HAP-1 (cell line): ENCODE data around the gene C11orf65.
"Not testable (repeated sequence)": the region's sequence is repeated elsewhere in the genome, so short reads cannot be mapped to it uniquely, and the experiment has no call there.

Source experiments
- DNase-seq, 2 experiments: peaks; one replicate each; pipeline ENCODE4 v3.0.0-alpha.2; 2016 to 2020; ENCODE audit warnings: low spot score in 2 of 2
- H3K27me3 ChIP-seq: fragments of 250-450 bp; sonication (Bioruptor Pico); 2 replicates; pipeline ENCODE4 v1.5.1; 2020; ENCODE audit warnings: low read depth, mild to moderate bottlenecking, moderate library complexity
- H3K36me3 ChIP-seq: fragments of 250-450 bp; sonication (Bioruptor Pico); replicated peaks from 2 replicates; pipeline ENCODE4 v1.5.1; 2020; ENCODE audit warnings: mild to moderate bottlenecking
- H3K4me1 ChIP-seq: fragments of 250-450 bp; sonication (Bioruptor Pico); 2 replicates; pipeline ENCODE4 v1.5.1; 2020; ENCODE audit warnings: mild to moderate bottlenecking
- H3K4me3 ChIP-seq: fragments of 250-450 bp; sonication (Bioruptor Pico); 2 replicates; pipeline ENCODE4 v1.5.1; 2020; ENCODE audit warnings: mild to moderate bottlenecking, moderate library complexity
- H3K9me3 ChIP-seq: fragments of 250-450 bp; sonication (Bioruptor Pico); 2 replicates; pipeline ENCODE4 v1.5.1; 2020; ENCODE audit warnings: mild to moderate bottlenecking, moderate library complexity
- in situ Hi-C: fragments of 300-500 bp; cut with MboI; formaldehyde crosslinking; loops from 3 replicates; pipeline ENCODE4 v1.14.3; 2020; ENCODE audit warnings: low sequenced_read_pairs, inconsistent platforms, mixed read lengths

The C11orf65 gene

GRCh38 chr11:108388576-108388975 lies 78.8 kb downstream of the C11orf65 start:
- Histone ChIP-seq H3K4me3 (no peak overlapping the region), H3K9me3 (no peaks in the 10 kb centered on the region), H3K27me3 (no peaks in the 10 kb centered on the region), H3K36me3 (no peaks in the 10 kb centered on the region), H3K4me1 (no peaks in the 10 kb centered on the region)
- in situ Hi-C loops = no loop called here
- no peak for DNase-seq

DNA sequence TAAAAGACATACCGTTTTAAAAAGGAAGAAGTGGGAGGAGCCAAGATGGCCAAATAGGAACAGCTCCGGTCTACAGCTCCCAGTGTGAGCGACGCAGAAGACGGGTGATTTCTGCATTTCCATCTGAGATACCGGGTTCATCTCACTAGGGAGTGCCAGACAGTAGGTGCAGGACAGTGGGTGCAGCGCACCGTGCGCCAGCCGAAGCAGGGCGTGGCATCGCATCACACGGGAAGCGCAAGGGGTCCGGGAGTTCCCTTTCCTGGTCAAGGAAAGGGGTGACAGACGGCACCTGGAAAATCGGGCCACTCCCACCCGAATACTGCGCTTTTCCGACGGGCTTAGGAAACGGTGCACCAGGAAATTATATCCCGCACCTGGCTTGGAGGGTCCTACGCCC lies 93.8 kb downstream of the C11orf65 start:
- H3K27me3 ChIP-seq, H3K9me3 ChIP-seq, in situ Hi-C loops, H3K36me3 ChIP-seq, DNase-seq, H3K4me3 ChIP-seq, H3K4me1 ChIP-seq: not testable (repeated sequence)

- no peaks in the 10 kb centered on the region for H3K4me1 ChIP-seq
- H3K36me3 ChIP-seq = 0 out of 2 replicates have a peak, but pooled peaks cover 6% of the 10 kb centered on the region
- in situ Hi-C loops = no loop called here
- no peaks in the 10 kb centered on the region for H3K9me3 ChIP-seq
- H3K27me3 ChIP-seq = no peaks in the 10 kb centered on the region; the same call in 1 of the 2 replicates
- DNase-seq = no peak
- no peak overlapping the region for H3K4me3 ChIP-seq
Measured at GRCh38 chr11:108370990-108371389, 96.3 kb downstream of the C11orf65 start.

DNA sequence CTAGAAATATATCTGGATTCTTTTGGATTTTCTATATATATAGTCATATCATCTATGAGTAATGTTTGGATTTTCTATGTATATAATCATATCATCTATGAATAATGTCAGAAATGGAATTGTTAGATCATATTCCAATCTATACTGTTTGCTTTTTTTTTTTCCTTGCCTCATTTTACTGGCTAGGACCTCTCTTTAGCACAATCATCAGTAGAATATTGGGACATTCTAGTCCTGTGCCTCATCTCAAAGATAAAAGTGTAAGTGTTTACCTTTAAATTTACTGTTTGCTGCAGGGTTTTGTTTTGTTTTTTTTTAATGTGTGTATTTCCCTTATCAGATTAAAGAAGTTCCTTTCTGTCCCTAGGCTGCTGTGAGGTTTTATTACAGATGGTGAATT lies 97.0 kb downstream of the C11orf65 start:
- Histone ChIP-seq H3K27me3 (no peaks in the 10 kb centered on the region; the same call in 1 of the 2 replicates), H3K9me3 (no peaks in the 10 kb centered on the region), H3K4me3 (no peak overlapping the region), H3K4me1 (no peaks in the 10 kb centered on the region), H3K36me3 (0 out of 2 replicates have a peak, but pooled peaks cover 6% of the 10 kb centered on the region)
- DNase-seq = no peak
- in situ Hi-C loops = no loop called here

GRCh38 chr11:108369064-108369463 lies 98.3 kb downstream of the C11orf65 start:
- Histone ChIP-seq H3K27me3 (no peaks in the 10 kb centered on the region; the same call in 1 of the 2 replicates), H3K36me3 (0 out of 2 replicates have a peak, but pooled peaks cover 6% of the 10 kb centered on the region), H3K4me1 (no peaks in the 10 kb centered on the region), H3K4me3 (no peak overlapping the region), H3K9me3 (no peaks in the 10 kb centered on the region)
- in situ Hi-C loops = no loop called here
- no peak for DNase-seq

GRCh38 chr11:108368134-108368533 lies 99.2 kb downstream of the C11orf65 start:
- Histone ChIP-seq H3K4me1 (no peaks in the 10 kb centered on the region), H3K36me3 (0 out of 2 replicates have a peak, but pooled peaks cover 6% of the 10 kb centered on the region), H3K4me3 (no peak overlapping the region), H3K27me3 (no peaks in the 10 kb centered on the region; the same call in 1 of the 2 replicates), H3K9me3 (no peaks in the 10 kb centered on the region)
- in situ Hi-C loops = no loop called here
- DNase-seq = no peak

DNA sequence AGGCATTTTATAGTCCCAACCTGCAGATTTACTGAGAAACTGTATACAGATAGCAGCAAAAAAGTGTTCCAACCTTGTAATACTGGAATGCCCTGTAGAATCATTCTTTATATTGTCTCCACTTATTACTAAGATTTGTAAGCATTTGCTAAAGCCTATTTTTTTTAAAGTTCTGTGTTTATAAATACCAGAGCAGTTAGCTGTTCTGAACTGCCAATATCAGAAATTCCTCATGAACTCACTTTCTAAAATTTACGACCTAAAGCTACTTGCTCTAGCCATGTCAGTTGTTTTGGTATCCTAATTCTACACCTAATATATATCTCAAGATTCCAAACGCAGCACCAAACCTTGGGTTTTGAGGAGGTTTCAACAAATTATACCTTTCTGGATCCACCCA lies 103.2 kb downstream of the C11orf65 start:
- Histone ChIP-seq H3K4me1 (no peaks in the 10 kb centered on the region), H3K9me3 (no peaks in the 10 kb centered on the region), H3K36me3 (0 out of 2 replicates have a peak, but pooled peaks cover 2% of the 10 kb centered on the region), H3K4me3 (no peak overlapping the region), H3K27me3 (no peaks in the 10 kb centered on the region)
- in situ Hi-C loops = no loop called here
- DNase-seq = no peak

DNA sequence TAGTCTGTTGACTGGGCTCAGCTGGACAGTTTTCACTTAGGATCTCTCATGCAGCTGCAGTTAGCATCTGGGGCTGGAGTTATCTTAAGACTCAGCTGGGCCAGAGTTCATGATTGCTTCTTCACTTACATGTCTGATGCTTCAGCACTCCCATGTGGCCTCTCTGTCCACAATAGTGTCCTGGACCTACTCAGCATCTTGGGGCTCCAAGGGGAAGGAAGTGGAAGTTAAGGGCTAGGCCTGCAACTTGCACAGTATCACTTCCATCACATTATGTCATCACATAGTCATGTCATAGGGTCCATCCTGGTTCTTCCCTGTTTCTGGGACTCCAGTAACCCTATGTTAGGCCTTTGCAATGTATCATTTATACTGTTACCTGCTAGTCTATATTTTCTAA lies 115.9 kb downstream of the C11orf65 start:
- Histone ChIP-seq H3K27me3 (no peaks in the 10 kb centered on the region), H3K4me3 (no peak overlapping the region), H3K9me3 (no peaks in the 10 kb centered on the region), H3K36me3 (peaks cover 22% of the 10 kb centered on the region), H3K4me1 (no peaks in the 10 kb centered on the region)
- DNase-seq = no peak
- in situ Hi-C loops = no loop called here

DNA sequence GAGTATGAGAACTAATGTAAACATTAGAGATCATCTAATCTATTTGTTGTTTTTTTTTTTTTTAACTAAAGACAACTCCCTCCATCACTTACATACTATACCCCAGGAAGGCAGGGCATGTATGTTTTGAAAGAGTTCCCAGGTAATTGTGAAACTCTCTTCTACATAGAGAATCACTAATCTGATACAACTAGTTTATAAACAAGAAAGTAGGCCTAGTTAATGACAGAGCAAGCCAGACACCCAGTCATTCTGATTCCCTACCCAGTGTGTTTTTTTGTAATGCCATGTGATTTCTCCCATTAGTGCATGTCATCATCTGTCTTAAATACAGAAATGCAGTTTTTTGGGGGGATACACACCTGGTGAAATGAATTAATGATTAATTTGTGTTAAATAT lies 120.9 kb downstream of the C11orf65 start:
- in situ Hi-C loops = loop anchor here (25.0 kb wide), 1 partner anchor 316 kb away; the partner anchor contains the start of gene DDX10
- no peaks in the 10 kb centered on the region for H3K27me3 ChIP-seq
- H3K4me1 ChIP-seq = no peaks in the 10 kb centered on the region
- no peak overlapping the region for H3K4me3 ChIP-seq
- no peak for DNase-seq
- 0 out of 2 replicates have a peak, but pooled peaks cover 4% of the 10 kb centered on the region for H3K36me3 ChIP-seq
- H3K9me3 ChIP-seq = no peaks in the 10 kb centered on the region

DNA sequence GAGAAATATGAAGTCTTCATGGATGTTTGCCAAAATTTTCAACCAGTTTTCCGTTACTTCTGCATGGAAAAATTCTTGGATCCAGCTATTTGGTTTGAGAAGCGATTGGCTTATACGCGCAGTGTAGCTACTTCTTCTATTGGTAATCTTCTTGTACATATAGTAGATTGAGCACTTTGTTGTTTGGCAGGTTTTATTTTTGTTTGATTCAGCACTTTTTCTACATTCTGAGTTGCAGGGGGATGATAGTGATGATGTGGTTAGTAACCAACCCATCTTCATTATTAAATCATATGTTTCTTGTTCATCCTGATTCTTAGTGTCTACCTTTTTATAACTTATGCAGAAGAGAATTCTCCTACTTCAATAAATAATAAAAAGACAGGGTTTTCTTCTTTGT lies 121.6 kb downstream of the C11orf65 start:
- DNase-seq = no peak
- H3K9me3 ChIP-seq = no peaks in the 10 kb centered on the region
- H3K36me3 ChIP-seq = 0 out of 2 replicates have a peak, but pooled peaks cover 4% of the 10 kb centered on the region
- no peaks in the 10 kb centered on the region; the same call in 1 of the 2 replicates for H3K4me1 ChIP-seq
- no peaks in the 10 kb centered on the region for H3K27me3 ChIP-seq
- in situ Hi-C loops = loop anchor here (25.0 kb wide), 1 partner anchor 317 kb away; the partner anchor contains the start of gene DDX10
- no peak overlapping the region for H3K4me3 ChIP-seq

- H3K4me3 ChIP-seq = no peak overlapping the region
- no peaks in the 10 kb centered on the region for H3K9me3 ChIP-seq
- in situ Hi-C loops = loop anchor here (25.0 kb wide), 1 partner anchor 319 kb away; the partner anchor contains the start of gene DDX10
- H3K36me3 ChIP-seq = no peaks in the 10 kb centered on the region; the same call in 1 of the 2 replicates
- peaks cover 18% of the 10 kb centered on the region for H3K4me1 ChIP-seq
- no peaks in the 10 kb centered on the region for H3K27me3 ChIP-seq
- no peak for DNase-seq
Measured at GRCh38 chr11:108343714-108344113, 123.6 kb downstream of the C11orf65 start.

DNA sequence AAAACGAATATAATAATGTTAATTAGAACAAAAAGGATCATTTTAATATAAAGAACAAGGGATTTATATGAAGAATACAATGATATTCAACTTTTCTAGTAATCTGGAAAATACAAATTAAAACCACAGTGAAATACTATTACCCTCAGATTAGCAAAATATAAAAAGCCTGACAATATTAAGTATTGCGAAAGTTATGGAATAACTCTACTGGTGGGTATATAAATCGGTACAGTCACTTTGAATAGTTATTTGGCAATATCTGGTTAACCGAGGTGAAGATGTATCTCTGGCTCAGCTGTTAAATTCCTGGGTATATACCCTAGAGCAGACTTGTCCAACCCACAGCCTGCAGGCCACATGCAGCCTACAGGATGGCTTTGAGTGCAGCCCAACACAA lies 125.7 kb downstream of the C11orf65 start:
- peaks cover 18% of the 10 kb centered on the region for H3K4me1 ChIP-seq
- in situ Hi-C loops = loop anchor here (25.0 kb wide), 1 partner anchor 321 kb away; the partner anchor contains the start of gene DDX10
- no peaks in the 10 kb centered on the region for H3K27me3 ChIP-seq
- H3K9me3 ChIP-seq = no peaks in the 10 kb centered on the region
- DNase-seq = no peak
- H3K4me3 ChIP-seq = no peak overlapping the region
- peaks cover under 1% of the 10 kb centered on the region; the same call in 1 of the 2 replicates for H3K36me3 ChIP-seq

GRCh38 chr11:108340973-108341372 lies 126.4 kb downstream of the C11orf65 start:
- Histone ChIP-seq H3K36me3 (peaks cover 4% of the 10 kb centered on the region; the same call in 1 of the 2 replicates), H3K9me3 (no peaks in the 10 kb centered on the region), H3K4me1 (peaks cover 18% of the 10 kb centered on the region), H3K27me3 (no peaks in the 10 kb centered on the region), H3K4me3 (no peak overlapping the region)
- in situ Hi-C loops = loop anchor here (25.0 kb wide), 1 partner anchor 321 kb away; the partner anchor contains the start of gene DDX10
- DNase-seq = no peak

- DNase-seq = no peak
- Histone ChIP-seq H3K36me3 (peaks cover 20% of the 10 kb centered on the region), H3K9me3 (no peaks in the 10 kb centered on the region), H3K27me3 (no peaks in the 10 kb centered on the region), H3K4me1 (peaks cover 18% of the 10 kb centered on the region), H3K4me3 (no peak overlapping the region)
- in situ Hi-C loops = loop anchor here (25.0 kb wide), 1 partner anchor 324 kb away; the partner anchor contains the start of gene DDX10
Measured at GRCh38 chr11:108338750-108339149, 128.6 kb downstream of the C11orf65 start.
